HG02884 (cell line): ENCODE data around the gene IQCK.
"Not testable (repeated sequence)": the region's sequence is repeated elsewhere in the genome, so short reads cannot be mapped to it uniquely, and the experiment has no call there.

Source experiments
- ATAC-seq: cut with Tn5 transposase; IDR thresholded peaks from one replicate; pipeline ENCODE4 v1.9.1; 2021; ENCODE audit warnings: mild to moderate bottlenecking, moderate library complexity; ENCODE audit not compliant: unreplicated experiment

Gene IQCK

GRCh38 chr16:19785081-19785480 is 67.0 kb downstream of the IQCK start:
- ATAC-seq, result no peak

- ATAC-seq, result no peak
These were observed 67.5 kb downstream of the IQCK start for GRCh38 chr16:19785512-19786130.

GRCh38 chr16:19801369-19801768 is 83.3 kb downstream of the IQCK start:
- ATAC-seq, result not testable (repeated sequence)

- ATAC-seq, result not testable (repeated sequence)
These were observed 83.8 kb downstream of the IQCK start for GRCh38 chr16:19801824-19802223.

- no peak for ATAC-seq
These were observed 84.5 kb downstream of the IQCK start for GRCh38 chr16:19802612-19803011.

DNA sequence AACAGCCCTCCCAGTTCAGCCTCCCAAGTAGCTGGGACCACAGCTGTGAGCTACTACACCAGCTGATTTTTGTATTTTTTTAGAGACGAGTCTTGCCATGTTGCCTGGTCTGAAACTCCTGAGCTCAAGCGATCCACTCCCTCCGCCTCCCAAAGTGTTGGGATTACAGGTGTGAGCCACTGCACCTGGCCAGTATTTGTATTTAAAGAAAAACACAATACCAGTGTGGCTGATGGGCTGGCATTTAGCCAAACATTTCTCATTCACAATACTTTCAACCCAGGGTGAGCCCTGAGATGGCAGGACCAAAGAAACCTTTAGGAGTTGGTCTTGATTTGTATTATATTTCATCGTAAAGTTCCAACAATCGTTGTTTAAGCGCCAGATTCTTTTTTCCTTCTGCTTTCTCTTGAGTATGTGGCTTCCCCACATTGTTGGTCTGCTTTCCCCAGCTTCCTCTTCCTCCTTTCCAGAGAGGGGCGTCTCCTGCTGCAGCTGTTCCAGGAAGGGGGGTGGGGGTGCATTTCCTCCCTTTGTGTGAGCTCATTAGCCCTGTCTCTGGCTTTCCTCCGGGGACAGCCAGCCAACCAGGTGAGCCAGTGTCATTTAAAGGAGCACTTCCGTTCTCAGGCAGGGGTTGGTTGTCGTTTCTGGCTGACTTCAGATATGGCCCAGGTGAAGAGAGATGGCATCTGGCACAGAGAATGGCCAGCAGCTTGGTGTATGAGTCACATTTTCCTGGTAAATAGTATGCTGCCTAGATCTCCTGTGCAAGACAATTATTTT is 86.7 kb downstream of the IQCK start:
- no peak for ATAC-seq

- no peak for ATAC-seq
These were observed 87.5 kb downstream of the IQCK start for GRCh38 chr16:19805459-19806162.

DNA sequence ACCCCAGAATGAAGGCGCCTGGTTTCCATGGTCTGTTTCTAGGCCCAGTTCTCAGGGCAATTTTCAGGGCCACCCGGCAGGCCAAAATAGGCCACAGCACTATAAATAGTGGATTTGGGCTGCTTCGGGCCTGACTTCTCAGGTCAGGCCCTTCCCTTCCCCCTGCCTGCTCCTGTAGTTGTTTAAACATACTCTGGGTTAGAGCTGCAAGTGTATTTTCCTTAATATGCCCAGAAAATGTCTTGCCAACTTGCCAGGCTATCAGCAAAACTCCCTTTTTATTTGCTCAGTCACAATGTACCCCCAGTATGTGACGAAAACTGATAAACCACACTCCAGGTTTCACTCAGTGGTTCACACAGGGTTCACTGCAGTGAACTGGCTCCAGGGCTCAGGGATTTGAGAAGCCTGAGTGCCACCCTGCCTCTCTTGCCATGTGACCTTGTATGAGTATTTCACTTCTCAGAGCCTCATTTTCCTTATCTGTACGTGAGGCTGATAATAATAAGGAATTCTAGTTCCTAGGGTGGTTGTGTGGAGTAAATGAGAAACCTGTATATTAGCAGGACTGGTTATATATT is 90.1 kb downstream of the IQCK start:
- ATAC-seq, result no peak

DNA sequence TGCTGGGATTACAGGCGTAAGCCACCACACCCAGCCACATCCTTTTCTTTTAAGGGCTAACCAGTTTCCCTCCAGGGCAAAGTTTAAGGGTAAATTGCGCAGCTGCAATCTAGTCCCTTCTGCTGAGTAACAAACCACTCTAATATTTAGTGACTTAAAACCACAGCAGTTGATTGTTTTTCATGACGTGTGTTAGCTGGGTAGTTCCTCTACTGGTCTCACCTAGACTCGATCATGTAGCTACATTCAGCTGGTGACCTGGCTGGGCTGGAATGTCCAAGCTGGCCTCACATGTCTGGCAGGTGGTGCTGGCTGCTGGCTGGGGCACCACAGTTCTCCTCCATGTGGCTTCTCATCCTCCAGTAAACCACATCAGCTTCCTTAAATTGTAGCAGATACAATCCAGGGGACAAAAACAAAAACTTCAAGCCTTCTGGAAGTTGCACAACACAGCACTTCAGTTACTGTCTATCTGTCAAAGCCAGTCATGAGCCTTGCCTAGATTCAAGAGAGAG is 91.1 kb downstream of the IQCK start:
- ATAC-seq, result no peak

- ATAC-seq, result no peak
These were observed 91.6 kb downstream of the IQCK start for GRCh38 chr16:19809693-19810092.

GRCh38 chr16:19810817-19811731 is 93.0 kb downstream of the IQCK start:
- ATAC-seq, result no peak

DNA sequence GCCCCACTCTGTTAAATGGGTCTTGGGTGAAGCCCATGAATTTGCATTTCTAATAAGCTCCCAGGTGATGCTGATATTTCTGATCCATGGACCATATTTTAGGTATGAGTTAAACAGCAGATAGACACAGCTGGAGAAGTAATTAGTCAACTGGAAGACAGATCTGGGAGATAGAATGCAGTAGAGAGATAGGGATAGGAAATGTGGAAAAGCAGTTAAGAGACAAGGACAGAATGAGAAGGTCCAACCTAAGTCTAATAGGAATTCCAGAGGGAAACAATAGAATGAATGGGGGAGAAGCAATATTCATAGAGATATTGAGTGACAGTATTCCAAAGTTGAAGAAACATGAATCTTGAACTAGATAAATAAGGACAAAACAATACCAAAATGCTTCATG is 94.9 kb downstream of the IQCK start:
- ATAC-seq, result no peak

- no peak for ATAC-seq
These were observed 97.3 kb downstream of the IQCK start for GRCh38 chr16:19815418-19815817.

DNA sequence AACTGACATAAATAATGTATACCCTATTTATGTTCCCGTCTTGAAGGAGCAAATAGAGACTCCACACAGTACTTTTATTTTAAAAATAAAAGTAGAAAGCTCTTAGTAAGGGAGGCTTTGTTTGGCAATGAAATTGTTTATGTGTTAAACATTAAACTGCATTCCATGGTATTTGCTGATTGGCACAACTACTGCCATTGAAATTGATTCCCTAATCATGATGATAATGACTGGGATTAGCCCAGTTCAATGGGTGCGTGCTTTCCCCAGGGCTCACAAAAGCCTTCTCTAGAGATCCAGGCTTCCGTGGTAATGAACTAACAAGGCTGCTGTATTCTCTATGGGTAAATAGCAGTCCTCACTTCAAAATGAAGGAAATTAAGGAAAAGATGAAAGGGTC is 99.1 kb downstream of the IQCK start:
- no peak for ATAC-seq

- ATAC-seq, result no peak
These were observed 99.8 kb downstream of the IQCK start for GRCh38 chr16:19817875-19818274.

GRCh38 chr16:19822533-19822932 is 104.5 kb downstream of the IQCK start:
- no peak for ATAC-seq

DNA sequence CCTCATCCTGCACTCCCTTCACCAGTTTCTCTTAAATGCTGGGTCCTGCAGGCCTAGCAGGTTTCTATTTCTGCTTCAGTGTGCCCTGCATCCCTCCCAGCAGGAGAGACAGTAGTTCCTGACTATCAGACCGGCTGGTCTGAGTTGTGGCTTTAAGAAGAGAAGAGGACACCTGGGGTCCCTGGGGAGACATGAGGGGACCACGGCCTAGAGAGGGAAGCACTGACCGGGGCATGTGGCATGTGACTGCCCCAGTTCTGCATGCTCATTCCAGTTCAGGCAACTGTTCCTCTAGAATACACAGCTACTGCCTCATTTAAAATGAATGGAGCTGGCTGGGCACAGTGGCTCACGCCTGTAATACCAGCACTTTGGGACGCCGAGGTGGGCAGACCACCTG is 105.3 kb downstream of the IQCK start:
- no peak for ATAC-seq

- ATAC-seq, result no peak
These were observed 106.1 kb downstream of the IQCK start for GRCh38 chr16:19824216-19824615.

- no peak for ATAC-seq
These were observed 112.0 kb downstream of the IQCK start for GRCh38 chr16:19829844-19830692.
